Cerebellar cortex (tissue), 1 donor: ENCODE measurements around the gene CHST8.

ENCODE experiments used
- DNase-seq: peaks from one replicate; pipeline ENCODE4 v3.0.0-alpha.2; 2015; ENCODE audit warnings: low spot score

CHST8 gene

DNA sequence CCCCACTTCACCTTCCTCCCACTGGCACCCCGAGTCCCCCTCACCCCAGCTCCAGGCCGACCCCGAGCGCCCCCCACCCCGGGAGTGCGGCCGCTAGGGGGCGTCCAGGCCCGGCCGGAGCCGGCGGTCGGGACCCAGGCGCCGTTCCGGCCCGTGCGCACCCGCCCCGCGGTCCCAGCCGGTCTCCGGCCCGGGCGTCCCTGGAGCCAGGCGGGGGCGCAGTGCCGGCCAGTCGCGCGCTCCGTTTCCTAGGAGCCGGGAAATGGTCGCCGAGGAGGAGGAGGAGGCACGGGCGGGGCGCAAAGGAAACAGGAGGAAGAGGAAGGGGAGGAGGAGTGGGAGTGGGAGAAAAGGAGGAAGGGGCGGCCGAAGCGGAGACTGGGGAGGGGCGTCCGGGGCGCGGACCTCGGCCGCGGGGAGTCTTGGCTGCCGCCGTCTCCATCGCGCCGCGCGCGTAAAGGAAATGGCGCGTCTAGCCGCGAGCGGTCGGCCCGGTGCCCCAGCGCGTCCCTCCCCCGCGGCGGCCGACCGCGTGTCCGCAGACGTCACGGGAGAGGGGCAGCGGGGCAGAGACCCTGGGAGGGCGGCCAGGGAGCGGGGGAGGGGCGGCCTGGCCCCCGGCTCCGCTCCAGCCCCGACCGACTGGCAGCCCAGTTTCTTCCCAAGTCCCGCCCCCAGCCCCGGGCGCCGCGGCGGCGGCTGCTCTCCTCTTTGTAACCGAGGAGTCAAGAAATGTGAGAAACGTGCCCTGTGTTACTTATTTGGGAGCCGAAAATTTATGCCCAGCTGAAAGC, 173.8 kb downstream of the CHST8 start:
- DNase-seq: peak; percentile 72

DNA sequence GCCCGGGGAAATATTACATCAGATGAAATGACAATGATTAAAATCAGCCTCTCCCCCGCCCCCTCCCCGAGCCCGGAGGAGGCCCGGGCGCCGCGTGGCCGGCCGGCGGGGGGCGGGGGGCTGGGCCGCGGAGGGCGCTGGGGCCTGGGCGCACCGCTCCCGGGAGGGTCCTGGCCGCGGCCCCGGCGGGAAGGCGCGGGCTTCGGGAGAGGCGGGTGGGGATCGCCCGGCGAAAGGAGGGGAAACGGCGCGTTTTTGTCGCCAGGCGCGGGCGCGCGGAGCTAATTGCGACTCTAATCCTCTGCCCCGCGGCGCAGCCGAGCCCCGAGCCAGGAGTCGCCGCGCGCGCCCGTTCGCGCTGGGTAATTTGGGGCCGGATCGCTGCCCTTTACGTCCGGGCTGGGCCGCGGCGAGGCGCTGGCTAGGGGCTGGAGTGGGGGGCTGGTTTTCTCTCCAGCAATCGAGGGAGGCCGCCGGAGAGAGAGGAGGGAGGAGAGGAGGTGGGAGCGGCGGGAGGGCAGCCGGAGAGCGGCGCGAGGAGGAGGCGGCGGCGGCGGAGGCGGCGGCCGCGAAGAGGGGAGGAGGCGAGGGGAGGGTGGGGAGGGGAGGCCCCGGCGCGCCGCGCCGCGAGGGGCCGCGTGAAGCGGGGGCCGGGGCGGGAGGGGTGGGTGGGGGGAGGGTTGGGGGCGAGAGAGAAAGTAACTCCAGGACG, 174.6 kb downstream of the CHST8 start, which contains the start of gene KCTD15:
TSS of gene KCTD15 (plus strand) at position 707 of the 712 bp plus-strand sequence. CDS start 3,585 bp downstream, outside the sequence.
- DNase-seq: peak; percentile 26

DNA sequence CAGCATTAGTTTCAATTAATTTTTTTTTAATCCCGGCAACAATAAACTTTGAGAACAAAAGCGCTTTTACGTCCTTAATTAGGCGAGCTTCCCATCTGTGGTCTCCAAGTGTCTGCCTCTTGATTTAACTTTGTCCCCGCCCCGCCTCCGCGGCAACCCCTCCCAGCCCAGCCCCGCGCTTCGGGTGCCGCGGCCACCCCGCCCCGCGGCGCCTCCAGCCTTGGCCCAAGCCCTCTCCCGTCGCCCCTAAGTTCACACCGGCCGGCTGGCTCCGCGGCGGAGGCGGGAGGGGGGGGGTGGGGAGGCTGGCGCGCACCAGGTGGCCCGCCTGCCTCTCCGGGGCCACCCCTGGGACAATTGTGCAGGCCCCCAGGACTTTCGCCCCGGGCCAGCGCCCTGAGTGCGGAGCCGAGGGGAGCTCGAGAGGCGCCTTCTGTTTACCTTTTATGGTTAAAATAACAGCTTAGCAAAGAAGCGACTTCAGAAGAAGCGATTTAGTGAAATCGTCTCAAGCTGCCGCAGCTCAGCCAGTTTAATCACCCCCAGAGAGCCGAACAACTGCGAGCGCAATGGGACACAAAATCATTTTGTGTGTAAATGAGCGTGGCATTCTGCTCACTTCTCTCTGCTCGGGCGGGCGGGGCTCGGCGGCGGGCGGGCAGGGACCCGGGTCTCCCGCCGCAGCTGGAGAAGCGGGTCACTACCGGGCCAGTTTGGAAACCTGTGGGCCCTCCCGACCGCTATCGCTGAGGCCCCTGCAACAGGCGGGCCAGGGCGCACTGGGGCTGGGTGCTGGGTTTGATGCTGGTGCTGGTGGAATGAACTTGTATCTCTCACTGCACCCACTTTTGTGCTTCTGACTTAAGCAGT, 176.3 kb downstream of the CHST8 start:
- peak; percentile 44 for DNase-seq

DNA sequence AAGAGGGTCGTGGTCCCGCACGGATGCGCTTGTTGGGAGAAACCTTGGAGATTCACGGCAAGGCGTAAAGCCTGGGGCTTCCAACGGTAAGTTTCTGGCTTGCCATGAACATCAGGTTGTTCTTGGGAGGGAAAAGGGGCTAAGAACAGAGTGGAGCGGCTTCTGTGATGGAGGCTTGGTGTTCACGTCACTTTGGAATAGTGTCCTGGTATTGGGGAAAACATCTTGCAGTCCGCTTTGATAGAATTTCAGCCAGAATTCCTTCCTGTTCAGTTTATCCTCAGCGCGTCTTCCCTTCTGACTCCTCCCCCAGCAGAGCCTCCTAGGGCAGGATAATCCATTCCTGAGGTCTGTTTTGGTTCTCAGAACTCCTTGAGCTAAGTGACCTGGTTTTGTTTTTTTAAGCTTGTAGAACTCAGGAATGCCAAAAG, 176.9 kb downstream of the CHST8 start:
- peak; percentile 37 for DNase-seq

DNA sequence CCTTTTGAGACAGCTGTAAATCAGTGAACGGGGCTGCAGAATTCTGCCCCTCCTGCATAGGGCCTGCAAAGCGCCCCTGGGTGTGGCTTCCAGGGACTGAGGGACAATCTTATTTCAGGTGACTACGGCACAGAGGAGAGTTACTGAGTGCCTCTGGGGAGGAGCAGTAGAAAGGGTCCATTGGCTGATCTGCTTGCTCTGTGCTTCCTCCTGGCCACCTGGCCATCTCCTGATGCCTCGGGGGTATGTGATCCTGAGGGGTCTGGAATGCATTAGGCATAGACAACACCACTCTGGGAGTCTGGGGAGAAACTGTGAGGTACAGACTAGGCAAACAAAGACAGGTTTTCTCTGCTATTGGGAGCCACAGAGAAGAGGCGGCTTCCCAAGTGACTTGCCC, 177.7 kb downstream of the CHST8 start:
- DNase-seq: no peak

DNA sequence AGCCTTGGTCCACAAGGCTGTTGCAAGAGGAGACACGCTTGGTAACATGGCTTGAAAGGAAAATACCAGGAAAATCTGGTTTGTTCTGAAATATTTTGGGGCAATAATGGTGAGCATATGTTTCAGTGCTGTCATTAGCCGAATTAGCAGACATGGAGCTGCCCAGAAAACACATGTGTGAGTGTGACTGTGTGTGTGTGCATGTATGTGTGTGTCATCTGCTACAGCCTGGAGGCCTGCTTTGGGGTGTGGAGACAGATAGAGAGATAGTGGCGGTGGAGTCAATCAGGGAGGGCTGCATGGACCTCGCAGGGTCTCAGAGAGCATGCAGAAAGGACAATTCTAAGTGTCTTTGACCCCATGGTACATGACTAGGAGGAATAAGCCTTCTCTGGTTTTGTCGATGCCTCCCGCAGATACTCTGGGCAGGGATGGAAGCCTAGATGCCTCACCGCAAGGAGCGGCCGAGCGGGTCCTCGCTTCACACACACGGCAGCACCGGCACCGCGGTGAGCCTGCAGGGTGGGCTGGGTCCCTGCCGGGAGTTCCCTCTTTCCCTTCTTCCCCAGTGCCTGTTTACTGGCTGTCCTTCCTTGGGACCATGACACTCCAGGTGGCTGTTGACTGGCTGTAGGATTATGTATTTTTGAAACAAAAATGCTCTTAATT, 178.4 kb downstream of the CHST8 start:
- DNase-seq: no peak

DNA sequence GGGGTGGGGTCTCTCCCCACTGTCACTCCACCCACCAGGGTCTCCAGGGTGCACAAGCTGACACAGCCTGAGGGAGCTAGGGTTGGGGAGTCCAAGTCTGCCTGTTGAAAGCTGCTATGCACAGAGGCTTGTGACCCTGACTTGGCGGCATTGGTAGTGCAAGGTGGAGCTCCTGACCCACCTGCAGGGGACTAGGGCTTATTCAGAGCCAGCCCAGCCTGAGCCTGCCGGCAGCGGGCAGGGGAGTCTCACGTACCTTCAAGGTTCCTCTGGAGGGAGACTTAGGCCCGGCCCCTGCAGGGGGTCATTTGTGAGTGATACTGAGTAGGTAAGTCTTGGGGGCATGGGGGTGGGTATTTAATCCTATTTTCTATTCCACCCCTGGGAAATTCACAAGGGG, 179.7 kb downstream of the CHST8 start:
- no peak for DNase-seq

DNA sequence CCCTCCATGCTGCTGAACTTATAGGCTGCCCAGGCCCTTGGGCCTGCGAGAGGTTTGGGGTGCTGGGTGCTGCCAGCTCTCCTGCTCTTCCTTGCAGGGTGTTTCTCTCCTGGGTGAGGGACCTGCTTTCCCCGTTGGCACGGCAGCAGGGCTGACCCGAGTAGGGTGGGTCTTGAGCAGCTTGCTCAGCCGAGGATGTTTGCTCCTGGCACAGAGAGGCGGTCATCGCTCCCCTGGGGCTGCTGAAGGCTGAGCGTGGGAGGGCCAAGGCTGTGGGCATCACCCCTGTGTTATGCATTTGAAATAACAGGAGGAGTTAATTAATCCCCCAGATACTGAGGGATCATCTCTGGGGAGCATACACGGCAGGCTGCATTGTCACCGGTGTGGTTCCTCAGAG, 180.2 kb downstream of the CHST8 start:
- DNase-seq: no peak

DNA sequence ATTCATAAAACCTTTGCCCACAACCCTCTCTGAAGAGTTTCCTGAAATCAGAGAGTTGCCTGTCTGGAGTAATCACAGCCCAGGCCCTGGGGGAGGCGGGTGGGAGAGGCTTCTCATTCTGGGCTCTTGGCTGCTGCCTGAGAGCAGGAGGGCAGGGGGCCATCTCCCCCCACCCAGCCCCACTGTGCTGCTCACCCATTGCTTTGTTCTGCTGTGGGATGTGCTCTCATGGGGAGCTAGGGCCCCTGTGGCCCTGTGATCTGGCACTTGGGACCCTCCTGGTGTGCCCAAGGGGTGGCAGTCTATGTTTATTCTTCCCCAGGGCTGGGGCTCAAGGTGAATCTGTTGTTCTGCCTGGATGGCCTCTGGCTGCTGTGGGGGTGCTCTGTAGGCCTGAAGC, 181.0 kb downstream of the CHST8 start:
- no peak for DNase-seq

DNA sequence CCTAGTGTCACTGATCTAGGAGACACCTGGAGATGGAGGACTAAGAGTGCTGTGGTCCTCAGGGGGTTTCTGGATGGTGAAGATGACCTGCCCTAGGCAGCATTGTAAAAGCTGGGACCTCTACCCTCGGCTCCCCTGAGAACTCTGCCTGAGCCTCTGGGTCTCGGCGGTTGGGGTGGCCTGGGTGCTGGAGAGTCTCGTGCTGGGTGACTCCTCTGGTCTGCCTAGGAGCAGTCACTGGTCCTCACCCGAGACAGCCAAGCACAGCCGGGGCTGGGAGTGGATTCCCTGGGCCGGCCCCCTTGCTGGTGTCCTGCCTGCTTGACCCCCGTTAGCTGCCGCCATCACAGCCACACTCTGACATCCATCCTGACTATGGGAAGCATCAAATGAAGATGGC, 181.6 kb downstream of the CHST8 start:
- DNase-seq: no peak

DNA sequence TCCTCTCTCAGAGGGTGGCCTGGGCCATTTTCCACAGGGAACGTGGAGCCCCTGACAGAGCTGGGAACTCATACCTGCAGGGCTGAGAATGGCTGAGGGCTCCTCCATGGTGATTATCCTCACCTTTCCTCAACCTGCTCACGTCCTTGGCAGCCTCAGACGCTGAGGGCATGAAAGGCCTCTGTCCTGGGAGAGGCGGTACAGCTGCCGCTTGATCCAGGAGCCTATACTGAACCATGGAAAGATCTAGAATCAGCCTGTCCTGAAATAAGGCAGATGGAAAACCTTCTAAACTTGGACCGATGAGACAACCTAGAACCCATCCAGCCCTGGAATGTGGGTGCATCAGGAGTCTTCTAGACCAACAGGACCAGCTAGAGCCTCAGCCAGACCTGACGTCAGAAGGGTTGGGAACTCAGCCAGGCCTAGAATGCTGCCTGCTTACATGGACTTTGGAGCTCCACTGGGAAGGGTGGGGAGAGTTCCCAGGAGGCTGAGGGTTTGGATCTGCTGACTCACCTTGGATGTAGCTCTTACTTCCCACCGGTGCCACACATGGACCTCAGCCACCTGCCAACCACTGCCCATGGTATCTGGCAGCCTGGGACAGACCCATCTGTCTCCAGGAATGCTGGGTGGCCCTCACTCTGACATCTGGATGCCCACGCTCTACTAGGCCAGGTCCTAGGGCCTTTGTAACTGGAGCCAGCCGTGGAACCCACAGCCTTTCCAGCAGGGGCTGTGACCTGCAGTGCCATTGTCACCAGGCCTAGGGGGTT, 182.5 kb downstream of the CHST8 start:
- DNase-seq: peak; percentile 34

DNA sequence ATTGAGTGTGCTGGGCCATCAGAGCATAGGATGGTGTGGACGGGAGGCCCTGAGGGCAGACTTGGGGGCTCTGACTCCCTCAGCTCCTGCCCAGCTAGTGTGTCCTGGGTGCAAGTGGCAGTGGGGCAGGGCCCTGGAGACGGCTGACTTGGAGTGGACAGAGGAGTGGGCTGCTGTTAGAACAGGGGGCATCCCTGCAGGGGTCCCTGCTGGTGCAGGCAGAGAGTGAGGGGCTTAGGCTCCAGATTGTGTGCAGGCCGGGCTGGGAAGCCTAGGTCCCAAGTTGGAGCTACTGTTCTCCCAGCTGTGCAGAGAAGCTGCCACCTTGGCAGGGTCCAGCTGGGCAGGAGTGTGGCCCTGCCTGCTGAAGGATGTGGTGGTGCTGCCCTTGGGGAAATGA, 183.6 kb downstream of the CHST8 start:
- no peak for DNase-seq

DNA sequence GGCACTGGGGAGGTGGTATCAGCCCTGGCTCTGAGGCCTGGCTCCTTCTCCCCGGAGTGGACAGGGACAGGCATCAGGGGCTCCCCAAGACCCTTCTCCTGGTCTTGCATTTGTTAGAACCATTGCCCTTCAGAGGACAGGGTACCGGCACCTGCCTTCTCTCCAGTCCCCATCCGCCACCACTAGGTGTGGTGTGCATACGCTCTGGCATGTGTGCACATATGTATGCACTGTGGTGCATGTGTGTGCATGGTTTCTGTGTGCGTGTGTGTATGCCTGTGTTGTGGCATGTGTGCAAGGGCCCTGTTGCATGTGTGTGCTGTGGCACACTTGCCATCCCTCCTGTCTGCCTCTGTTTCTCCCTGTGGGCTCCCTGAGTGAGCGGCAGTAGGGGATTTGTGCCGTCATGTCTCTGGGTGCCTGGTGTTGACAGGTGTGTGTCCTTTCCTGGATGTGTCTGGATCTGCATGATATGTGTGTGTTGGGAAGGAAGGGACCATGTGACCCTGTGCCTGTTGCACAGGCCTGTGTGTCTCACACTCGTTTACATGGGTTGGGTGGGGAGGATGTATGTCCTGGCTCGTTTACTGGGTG, 184.2 kb downstream of the CHST8 start:
- no peak for DNase-seq

DNA sequence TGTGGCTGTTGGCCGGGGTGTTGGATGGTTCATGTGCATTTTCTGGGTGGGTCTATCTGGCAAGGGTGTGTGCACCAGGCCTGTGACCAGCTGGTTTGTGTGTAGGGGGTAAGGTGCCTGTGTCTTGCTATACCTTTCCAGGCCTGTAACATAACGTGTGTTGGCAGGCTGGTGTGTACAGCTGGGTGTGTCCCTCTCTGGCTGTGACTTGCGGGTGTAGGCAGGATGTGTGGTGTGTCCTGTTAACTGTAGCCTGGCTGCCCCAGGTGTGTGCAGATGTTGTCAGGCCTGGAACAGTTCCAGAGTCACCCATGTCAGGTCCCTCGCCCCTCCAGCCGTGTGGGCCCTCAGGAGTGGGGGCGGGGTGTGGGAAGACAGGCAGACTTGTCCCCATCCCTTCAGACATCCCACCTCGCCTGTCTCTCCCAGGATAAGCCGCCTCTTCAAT, 184.7 kb downstream of the CHST8 start:
- no peak for DNase-seq

DNA sequence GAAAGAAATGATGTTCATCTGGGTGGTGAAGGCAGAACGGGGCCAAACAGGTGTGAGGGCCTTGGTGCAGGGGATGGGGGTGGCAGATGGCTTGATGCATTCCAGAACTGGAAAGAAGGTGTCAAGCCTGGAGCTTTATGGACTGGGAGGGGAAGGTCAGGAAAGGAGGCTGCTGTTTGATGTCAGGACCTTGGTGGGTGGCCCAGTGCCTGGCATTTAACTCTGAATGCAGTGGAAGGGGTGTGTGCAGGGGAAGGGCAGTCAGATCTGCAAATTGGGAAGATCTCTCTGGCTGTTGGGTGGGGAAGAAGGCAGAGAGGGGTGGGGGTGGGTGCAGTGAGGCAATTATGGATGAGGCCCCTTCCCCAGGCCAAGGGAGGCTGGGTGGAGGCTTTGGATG, 186.6 kb downstream of the CHST8 start:
- DNase-seq: no peak

DNA sequence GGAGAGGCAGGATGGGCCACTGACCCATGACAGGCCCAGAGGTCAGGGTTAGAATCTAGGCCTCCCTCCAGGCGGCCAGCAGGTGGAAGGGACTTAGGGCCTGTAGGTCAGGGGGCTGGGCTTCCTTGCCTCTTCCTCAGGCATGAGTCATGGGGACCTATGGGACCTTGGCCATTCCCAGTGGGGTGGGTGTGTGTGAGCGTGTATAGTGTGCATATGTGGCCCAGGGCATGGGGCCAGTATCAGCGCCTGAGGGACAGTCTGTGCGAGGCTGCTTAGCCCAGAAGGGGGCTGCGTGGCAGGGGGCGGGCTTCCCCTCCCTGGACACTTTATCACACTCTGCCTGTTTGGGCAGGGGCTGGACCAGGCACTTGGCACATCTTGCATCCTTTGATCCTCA, 188.2 kb downstream of the CHST8 start:
- DNase-seq: no peak

DNA sequence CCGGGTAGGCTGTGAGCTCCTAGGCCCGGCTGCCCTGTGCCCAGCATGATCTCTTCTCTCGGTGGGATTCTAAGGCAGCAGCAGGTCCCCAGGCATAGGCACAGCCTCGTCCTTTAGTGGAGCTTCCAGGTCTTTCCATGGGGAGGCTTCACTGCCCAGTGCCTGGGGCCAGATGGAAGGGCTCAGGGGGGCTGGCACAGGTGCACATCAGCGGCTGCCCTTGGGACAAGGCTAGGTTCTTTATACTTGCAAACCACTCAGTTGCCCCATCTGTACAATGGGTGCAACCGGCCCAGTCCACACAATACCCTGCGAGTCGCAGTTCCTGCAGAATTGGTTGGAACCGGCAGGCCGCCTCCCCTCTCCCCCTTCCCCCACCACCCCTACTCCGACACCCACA, 189.1 kb downstream of the CHST8 start:
- DNase-seq: no peak

DNA sequence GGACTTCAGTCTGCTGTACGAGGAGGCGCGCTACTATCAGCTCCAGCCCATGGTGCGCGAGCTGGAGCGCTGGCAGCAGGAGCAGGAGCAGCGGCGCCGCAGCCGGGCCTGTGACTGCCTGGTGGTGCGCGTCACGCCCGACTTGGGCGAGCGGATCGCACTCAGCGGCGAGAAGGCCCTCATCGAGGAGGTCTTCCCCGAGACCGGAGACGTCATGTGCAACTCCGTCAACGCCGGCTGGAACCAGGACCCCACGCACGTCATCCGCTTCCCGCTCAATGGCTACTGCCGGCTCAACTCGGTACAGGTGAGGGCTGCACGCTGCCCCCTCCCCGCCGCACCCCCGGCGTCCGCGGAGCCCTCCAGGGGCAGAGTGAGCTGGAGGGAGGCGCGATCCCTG, 189.5 kb downstream of the CHST8 start:
- no peak for DNase-seq

DNA sequence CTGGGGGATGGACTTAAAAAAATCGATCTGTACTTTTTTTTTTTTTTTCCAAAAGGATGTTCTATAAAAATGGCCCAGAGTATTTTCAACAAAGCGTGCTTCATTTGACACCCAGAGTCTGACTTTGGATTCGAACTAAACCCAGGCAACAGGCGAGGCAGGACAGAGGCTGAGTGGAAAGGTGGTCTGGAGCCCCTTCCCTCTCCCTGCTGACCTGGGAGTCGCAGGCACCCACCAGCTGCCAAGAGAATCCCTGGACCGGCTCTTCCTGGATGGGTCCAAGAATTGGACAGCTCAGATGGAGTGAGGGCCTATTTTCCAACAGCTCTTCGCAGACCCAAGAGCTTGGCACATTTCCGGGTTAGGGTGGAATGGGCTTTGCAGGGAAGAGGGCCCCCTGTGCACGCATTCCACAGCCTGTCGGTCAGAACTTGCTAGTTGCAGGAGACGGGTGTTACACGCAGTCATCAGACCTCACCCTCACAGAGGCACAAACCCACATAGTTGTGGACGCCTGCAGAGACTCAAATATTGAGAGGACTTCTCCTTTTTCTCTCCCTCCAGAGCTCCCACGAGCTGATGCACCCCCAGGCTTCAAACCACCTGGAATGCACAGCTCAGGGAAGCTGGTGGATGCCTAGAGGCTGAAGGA, 190.1 kb downstream of the CHST8 start:
- DNase-seq: no peak
